Activated CD8-positive, alpha-beta T cell treated with anti-CD3 and anti-CD28 coated beads for 36 hours (primary cell): ENCODE data around the gene QSOX2. TPM values are rescaled to one million over a fixed set of nuclear protein-coding genes. Genes with fewer than 3 reads are reported as not detected.

Experiments used
- ATAC-seq: fragments of 200-7000 bp; cut with Tn5 transposase; one replicate; pipeline ENCODE4 v1.10.0; 2021; ENCODE audit warnings: mild to moderate bottlenecking, moderate library complexity
- CTCF ChIA-PET: fragments of 350-600 bp; sonication (Branson Sonifier 250); formaldehyde crosslinking; loops from one replicate; lab custom pipeline; 2021; ENCODE audit warnings: antibody characterized with exemption; lab: Charles Lee
- POLR2A ChIA-PET: fragments of 350-600 bp; sonication (Branson Sonifier 250); formaldehyde crosslinking; loops from one replicate; lab custom pipeline; 2021; ENCODE audit warnings: antibody characterized with exemption; lab: Charles Lee
- DNase-seq: peaks from one replicate; pipeline ENCODE4 v3.0.0-alpha.2; 2020
- H3K27ac Mint-ChIP-seq: one replicate; pipeline ENCODE4 v1.8.0; 2021; ENCODE audit warnings: mild to moderate bottlenecking, mixed read lengths
- H3K27me3 Mint-ChIP-seq: one replicate; pipeline ENCODE4 v1.8.0; 2021; ENCODE audit warnings: mixed read lengths
- H3K36me3 Mint-ChIP-seq: one replicate; pipeline ENCODE4 v1.8.0; 2021; ENCODE audit warnings: low read depth, mixed read lengths
- H3K4me1 Mint-ChIP-seq: one replicate; pipeline ENCODE4 v1.8.0; 2021; ENCODE audit warnings: low read depth, mixed read lengths
- H3K4me3 Mint-ChIP-seq: one replicate; pipeline ENCODE4 v1.8.0; 2021; ENCODE audit warnings: mild to moderate bottlenecking, moderate library complexity, mixed read lengths
- H3K9me3 Mint-ChIP-seq: one replicate; pipeline ENCODE4 v1.8.0; 2021; ENCODE audit warnings: mixed read lengths
- intact Hi-C: fragments of 100-400 bp; cut with micrococcal nuclease; formaldehyde crosslinking; loops from one replicate; pipeline ENCODE4 v1.10.0; 2022
- total RNA-seq, 2 experiments: library from RNA; stranded (reverse); gene quantifications; one replicate each; pipeline ENCODE4 v1.2.3, GENCODE V29; 2021
- TF ChIP-seq, protein P1 (sequence below): fragments of 200-600 bp; IDR thresholded peaks from one replicate; pipeline ENCODE4 v1.8.0; 2022; ENCODE audit warnings: antibody characterized with exemption, mild to moderate bottlenecking

Gene QSOX2
- total RNA-seq, 2 experiments from 2014 or later = 21.0 to 21.5 TPM

DNA sequence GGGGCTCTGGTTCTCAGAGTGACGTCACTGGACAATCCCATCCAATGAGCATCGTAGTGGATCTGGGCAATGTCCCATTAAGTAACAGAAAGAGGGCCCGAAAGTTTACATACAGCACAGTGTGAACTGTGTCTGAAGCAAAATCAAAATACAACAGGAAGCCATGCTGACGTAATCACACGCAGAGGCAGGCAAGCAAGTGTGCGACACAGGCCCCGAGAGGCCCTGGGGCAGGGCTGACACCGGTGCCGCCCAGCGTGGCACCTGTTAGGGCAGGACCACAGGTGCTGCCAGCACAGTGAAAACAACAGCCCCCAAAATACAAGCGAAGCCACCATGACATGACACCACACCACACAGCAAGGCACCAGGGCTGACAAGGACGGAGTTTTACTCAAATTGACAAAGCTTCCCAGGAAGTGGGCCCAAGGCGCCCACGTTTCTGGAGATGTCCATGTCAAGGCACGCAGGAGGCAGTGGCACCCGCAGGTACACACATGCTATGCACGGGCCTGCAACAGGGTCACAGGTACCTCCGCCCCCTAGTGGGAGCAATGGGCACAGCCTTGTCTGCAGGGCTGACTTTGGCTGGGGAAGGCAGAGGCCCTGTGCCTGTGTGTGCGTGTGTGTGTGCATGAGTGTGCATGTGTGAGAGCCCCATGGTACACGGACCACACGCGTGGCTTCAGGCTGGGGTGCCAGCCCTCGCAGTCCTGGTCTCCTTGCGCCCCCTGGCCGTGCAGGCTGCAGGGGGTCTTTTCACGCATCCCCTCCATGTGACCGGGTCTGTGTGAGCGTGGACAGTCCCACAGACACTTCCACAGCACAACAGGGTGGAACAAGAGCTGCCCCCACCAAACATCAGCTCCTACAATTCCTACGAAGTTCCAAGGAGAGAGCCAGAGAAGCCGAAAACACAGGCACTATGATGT lies 19.6 kb downstream of the QSOX2 start:
- intact Hi-C loops = no loop called here
- peaks cover 29% of the 10 kb centered on the region for H3K36me3 Mint-ChIP-seq
- no peaks in the 10 kb centered on the region for H3K27me3 Mint-ChIP-seq
- POLR2A ChIA-PET = no interaction called here
- peaks cover 17% of the 10 kb centered on the region for H3K4me1 Mint-ChIP-seq
- H3K4me3 Mint-ChIP-seq = no peak overlapping the region
- TF ChIP-seq, protein P1, sequence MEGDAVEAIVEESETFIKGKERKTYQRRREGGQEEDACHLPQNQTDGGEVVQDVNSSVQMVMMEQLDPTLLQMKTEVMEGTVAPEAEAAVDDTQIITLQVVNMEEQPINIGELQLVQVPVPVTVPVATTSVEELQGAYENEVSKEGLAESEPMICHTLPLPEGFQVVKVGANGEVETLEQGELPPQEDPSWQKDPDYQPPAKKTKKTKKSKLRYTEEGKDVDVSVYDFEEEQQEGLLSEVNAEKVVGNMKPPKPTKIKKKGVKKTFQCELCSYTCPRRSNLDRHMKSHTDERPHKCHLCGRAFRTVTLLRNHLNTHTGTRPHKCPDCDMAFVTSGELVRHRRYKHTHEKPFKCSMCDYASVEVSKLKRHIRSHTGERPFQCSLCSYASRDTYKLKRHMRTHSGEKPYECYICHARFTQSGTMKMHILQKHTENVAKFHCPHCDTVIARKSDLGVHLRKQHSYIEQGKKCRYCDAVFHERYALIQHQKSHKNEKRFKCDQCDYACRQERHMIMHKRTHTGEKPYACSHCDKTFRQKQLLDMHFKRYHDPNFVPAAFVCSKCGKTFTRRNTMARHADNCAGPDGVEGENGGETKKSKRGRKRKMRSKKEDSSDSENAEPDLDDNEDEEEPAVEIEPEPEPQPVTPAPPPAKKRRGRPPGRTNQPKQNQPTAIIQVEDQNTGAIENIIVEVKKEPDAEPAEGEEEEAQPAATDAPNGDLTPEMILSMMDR = peak; percentile 88
- H3K9me3 Mint-ChIP-seq = no peaks in the 10 kb centered on the region
- H3K27ac Mint-ChIP-seq = no peak overlapping the region
- CTCF ChIA-PET = interaction anchor here (0.9 to 3.0 kb wide), 8 partner anchors 9 to 59 kb away, joined by 3 to 9 read pairs (median 4); no protein-coding TSS in a partner anchor
- DNase-seq (peak; percentile 80), ATAC-seq (peak; percentile 98)

DNA sequence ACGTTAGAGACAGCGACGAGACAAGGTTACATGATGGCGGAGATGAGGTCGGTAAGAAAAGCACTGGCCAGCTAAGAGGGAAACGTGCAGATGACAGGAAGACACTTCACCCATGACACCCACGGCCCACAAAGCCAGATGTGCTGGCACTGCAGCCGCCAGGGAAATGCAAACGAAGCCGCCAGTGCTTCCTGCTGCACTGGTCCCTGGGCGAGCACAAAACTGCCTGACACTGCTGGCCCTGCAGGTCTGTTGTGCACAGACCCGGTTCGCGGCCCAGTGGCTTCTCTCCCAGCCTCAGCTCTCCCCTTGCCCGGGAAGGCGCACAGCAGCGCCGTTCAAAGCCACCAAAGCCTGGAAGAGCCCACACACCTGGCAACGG lies 20.3 kb downstream of the QSOX2 start:
- intact Hi-C loops = no loop called here
- DNase-seq (no peak), ATAC-seq (no peak)
- ChIA-PET CTCF (interaction anchor here (0.7 to 3.0 kb wide), 6 partner anchors 8 to 54 kb away, joined by 3 to 9 read pairs (median 4); no protein-coding TSS in a partner anchor), POLR2A (no interaction called here)
- H3K27ac Mint-ChIP-seq = peak overlapping the region; percentile 21
- H3K4me1 Mint-ChIP-seq = peaks cover 17% of the 10 kb centered on the region
- no peaks in the 10 kb centered on the region for H3K27me3 Mint-ChIP-seq
- H3K4me3 Mint-ChIP-seq = no peak overlapping the region
- H3K9me3 Mint-ChIP-seq = no peaks in the 10 kb centered on the region
- H3K36me3 Mint-ChIP-seq = peaks cover 29% of the 10 kb centered on the region
- TF ChIP-seq, protein P1 = no peak

DNA sequence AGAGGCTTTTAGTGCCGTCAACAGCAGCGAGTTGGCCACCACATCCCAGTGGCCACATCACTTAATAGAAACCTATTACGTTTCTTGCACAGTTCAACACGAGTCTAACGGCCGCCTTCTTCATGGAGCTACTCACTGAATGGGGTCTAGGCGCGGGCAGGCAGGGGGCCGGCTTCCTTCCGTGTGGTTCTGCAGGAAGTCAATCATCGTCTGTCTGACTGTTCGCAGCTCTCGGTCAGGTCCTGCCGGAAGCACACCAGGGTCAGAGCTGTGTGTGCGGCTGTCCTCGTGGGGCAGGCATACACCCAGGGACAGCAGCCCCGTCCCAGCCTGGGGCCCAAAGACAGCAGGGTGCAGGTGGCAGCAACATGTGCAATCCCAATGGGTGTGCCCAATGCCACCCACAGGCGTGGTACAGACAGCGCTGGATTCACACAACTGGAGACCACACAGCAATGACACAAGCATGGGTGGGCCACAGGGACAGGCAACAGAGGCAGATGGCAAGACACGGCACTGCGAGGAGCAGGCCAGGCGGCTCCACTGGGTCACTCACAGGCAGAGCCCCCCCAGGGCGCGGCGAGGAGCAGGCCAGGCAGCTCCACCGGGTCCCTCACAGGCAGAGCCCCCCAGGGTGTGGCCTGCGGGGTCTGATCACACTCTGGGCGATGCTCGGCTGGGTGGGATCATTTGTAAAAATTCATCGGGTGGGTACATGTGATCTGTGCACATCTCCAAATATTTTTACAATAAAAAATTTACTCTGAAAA lies 21.6 kb downstream of the QSOX2 start:
- Mint-ChIP-seq H3K27me3 (no peaks in the 10 kb centered on the region), H3K36me3 (peaks cover 29% of the 10 kb centered on the region), H3K9me3 (no peaks in the 10 kb centered on the region), H3K4me1 (peaks cover 17% of the 10 kb centered on the region), H3K4me3 (no peak overlapping the region), H3K27ac (no peak overlapping the region)
- TF ChIP-seq, protein P1 = no peak
- intact Hi-C loops = no loop called here
- ChIA-PET POLR2A (no interaction called here), CTCF (interaction anchor here (3.0 kb wide), 1 partner anchor 53 kb away, joined by 9 read pairs; no protein-coding TSS in a partner anchor)
- DNase-seq (no peak), ATAC-seq (no peak)

DNA sequence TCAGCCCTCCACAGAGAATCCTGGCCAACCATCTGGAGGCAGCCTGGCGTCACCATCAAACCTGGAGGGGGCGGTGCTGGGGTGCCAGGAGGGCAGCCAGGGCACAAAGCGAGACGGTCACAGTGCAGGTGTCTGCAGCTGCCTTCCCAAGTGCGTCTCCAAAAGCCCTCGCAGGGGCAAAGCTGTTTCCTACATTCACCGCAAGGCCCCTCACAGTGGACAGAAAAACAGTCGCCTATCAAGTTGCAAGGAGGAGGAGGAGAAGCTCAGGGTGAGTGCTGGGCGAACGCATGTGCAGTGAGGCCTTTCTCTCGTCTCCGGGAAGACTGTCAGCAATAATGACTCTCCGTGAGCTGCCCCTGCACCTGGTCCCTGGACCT lies 22.7 kb downstream of the QSOX2 start:
- TF ChIP-seq, protein P1 = no peak
- ChIA-PET CTCF (no interaction called here), POLR2A (no interaction called here)
- Mint-ChIP-seq H3K27me3 (no peaks in the 10 kb centered on the region), H3K4me1 (peaks cover 8% of the 10 kb centered on the region), H3K27ac (no peak overlapping the region), H3K9me3 (no peaks in the 10 kb centered on the region), H3K36me3 (peaks cover 27% of the 10 kb centered on the region), H3K4me3 (no peak overlapping the region)
- intact Hi-C loops = no loop called here
- no peak for DNase-seq
- no peak for ATAC-seq
